BJ (cell line): ENCODE results near the gene PCGF3. TPM values are rescaled to one million over a fixed set of nuclear protein-coding genes. Genes with fewer than 3 reads are reported as not detected.
"Not testable (repeated sequence)": the region's sequence is repeated elsewhere in the genome, so short reads cannot be mapped to it uniquely, and the experiment has no call there.

Experiments used
- CTCF ChIA-PET: fragments of 350-600 bp; formaldehyde crosslinking; extraction: SDS; loops from one replicate; lab custom pipeline; 2021; ENCODE audit warnings: antibody characterized with exemption, inconsistent platforms; lab: Yijun Ruan, JAX
- POLR2A ChIA-PET: fragments of 300-600 bp; sonication (Branson Sonifier 250); formaldehyde crosslinking; extraction: SDS; loops from one replicate; lab custom pipeline; 2021; ENCODE audit warnings: antibody characterized with exemption; lab: Charles Lee
- DNase-seq: peaks from one replicate; pipeline ENCODE4 v3.0.0-alpha.2; 2011; ENCODE audit warnings: low read depth
- H3K27me3 ChIP-seq: 2 replicates; pipeline ENCODE4 v1.6.0; 2011; ENCODE audit warnings: low read length; ENCODE audit not compliant: control insufficient read depth, insufficient read depth
- H3K36me3 ChIP-seq: 2 replicates; pipeline ENCODE4 v1.5.1; 2011; ENCODE audit warnings: low read length; ENCODE audit not compliant: control insufficient read depth, insufficient read depth
- H3K4me3 ChIP-seq: 2 replicates; pipeline ENCODE4 v1.5.1; 2011; ENCODE audit warnings: low read depth, mild to moderate bottlenecking, control low read depth, low read length
- polyA plus RNA-seq: library from polyadenylated mRNA; depleted of rRNA; stranded (reverse); fragments of >200 nt; gene quantifications from 2 replicates; pipeline ENCODE4 v1.2.3, GENCODE V29; 2011
- TF ChIP-seq, protein P1 (sequence below): IDR thresholded peaks from 2 replicates; pipeline ENCODE4 v1.5.1; 2011; ENCODE audit warnings: low read depth, mild to moderate bottlenecking, control low read depth, inconsistent platforms, low read length, moderate library complexity; ENCODE audit not compliant: insufficient read depth

Gene PCGF3
- polyA plus RNA-seq, 1 experiment = 37.6 TPM

GRCh38 chr4:729336-730315, 24.0 kb downstream of the PCGF3 start:
- ChIA-PET CTCF (interaction anchor here (1.0 to 2.2 kb wide), 2 partner anchors 12 to 13 kb away, joined by 3 to 6 read pairs; no protein-coding TSS in a partner anchor), POLR2A (no interaction called here)

DNA sequence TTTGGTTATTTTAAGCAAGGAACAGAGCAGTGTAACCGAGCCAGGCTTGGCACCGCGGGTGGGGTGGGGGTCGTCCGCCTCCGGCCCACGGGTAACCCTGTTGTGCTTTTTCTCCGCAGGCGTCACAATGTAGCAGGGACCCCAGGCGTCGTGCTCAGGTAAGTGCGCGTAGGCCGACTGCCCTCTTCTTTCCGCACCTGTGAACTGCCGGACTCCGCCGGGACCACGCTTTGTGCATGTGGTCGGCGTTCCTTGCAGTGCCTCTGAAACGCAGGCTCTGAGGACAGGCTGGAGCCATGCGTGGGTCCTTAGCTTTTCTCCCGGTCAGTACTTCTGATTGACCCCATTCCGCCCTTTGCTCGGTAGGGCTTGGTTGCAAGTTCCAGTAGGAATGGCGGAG, 24.9 kb downstream of the PCGF3 start:
- Histone ChIP-seq H3K4me3 (no peak overlapping the region), H3K27me3 (no peaks in the 10 kb centered on the region), H3K36me3 (peaks cover 34% of the 10 kb centered on the region)
- POLR2A ChIA-PET = no interaction called here
- DNase-seq = no peak
- CTCF ChIA-PET = interaction anchor here (2.2 kb wide), 1 partner anchor 12 kb away, joined by 6 read pairs; no protein-coding TSS in a partner anchor
- TF ChIP-seq, protein P1, sequence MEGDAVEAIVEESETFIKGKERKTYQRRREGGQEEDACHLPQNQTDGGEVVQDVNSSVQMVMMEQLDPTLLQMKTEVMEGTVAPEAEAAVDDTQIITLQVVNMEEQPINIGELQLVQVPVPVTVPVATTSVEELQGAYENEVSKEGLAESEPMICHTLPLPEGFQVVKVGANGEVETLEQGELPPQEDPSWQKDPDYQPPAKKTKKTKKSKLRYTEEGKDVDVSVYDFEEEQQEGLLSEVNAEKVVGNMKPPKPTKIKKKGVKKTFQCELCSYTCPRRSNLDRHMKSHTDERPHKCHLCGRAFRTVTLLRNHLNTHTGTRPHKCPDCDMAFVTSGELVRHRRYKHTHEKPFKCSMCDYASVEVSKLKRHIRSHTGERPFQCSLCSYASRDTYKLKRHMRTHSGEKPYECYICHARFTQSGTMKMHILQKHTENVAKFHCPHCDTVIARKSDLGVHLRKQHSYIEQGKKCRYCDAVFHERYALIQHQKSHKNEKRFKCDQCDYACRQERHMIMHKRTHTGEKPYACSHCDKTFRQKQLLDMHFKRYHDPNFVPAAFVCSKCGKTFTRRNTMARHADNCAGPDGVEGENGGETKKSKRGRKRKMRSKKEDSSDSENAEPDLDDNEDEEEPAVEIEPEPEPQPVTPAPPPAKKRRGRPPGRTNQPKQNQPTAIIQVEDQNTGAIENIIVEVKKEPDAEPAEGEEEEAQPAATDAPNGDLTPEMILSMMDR = no peak

More at GRCh38 chr4:729336-730315, 24.0 kb downstream of the PCGF3 start:
- TF ChIP-seq, protein P1 = no peak
- H3K27me3 ChIP-seq = no peaks in the 10 kb centered on the region
- no peak overlapping the region for H3K4me3 ChIP-seq
- H3K36me3 ChIP-seq = peaks cover 27% of the 10 kb centered on the region
- no peak for DNase-seq

DNA sequence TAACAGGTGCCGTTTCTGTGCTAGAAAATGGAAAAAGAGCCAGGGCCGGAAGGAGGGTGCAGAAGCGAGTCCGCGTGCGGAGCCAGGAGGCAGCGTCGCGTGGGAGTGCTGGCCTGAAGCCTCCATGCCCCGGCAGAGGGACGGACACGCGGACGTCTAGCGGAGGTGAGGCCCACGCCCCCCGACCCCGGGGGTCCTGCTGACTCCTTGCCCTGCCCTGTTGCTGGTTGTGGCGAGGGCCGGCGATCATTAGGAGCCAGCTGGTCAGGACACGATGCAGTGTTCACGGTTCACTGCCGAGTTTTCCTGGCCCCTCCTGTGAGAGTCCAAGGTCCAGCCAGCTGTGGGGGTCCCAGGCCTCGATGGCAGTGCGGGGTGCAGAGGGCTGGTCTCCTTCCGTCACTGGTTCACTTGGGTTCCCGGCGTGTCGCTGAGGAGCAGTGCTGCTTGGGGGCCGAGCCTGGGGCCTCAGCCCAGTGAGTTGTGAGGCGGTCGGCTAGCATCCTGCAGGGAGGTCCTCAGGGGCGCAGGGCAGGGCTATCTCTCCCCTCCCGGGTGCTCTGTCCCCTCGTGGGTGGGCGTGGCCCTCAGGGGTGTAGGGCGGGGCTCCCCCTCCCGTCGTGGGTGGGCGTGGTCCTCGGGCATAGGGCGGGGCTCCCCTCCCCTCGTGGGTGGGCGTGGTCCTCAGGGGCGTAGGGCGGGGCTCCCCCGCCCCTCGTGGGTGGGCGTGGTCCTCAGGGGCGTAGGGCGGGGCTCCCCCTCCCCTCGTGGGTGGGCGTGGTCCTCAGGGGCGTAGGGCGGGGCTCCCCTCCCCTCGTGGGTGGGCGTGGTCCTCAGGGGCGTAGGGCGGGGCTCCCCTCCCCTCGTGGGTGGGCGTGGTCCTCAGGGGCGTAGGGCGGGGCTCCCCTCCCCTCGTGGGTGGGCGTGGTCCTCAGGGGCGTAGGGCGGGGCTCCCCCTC, 25.6 kb downstream of the PCGF3 start:
- H3K27me3 ChIP-seq, POLR2A ChIA-PET, DNase-seq, H3K4me3 ChIP-seq: not testable (repeated sequence)
- H3K36me3 ChIP-seq = peaks cover 35% of the 10 kb centered on the region
- CTCF ChIA-PET = interaction anchor here (2.2 kb wide), 1 partner anchor 12 kb away, joined by 6 read pairs; no protein-coding TSS in a partner anchor

DNA sequence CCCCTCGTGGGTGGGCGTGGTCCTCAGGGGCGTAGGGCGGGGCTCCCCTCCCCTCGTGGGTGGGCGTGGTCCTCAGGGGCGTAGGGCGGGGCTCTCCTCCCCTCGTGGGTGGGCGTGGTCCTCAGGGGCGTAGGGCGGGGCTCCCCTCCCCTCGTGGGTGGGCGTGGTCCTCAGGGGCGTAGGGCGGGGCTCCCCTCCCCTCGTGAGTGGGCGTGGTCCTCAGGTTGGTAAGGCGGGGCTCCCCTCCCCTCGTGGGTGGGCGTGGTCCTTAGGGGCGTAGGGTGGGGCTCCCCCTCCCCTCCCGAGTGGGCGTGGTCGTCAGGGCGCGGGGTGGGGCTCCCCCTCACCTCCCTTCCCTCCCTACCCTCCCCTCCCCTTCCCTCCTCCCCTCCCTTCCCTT, 26.3 kb downstream of the PCGF3 start:
- H3K4me3 ChIP-seq, DNase-seq, H3K27me3 ChIP-seq, POLR2A ChIA-PET, CTCF ChIA-PET: not testable (repeated sequence)
- H3K36me3 ChIP-seq = peaks cover 35% of the 10 kb centered on the region

GRCh38 chr4:732486-732885, 26.9 kb downstream of the PCGF3 start:
- CTCF ChIA-PET = no interaction called here
- Histone ChIP-seq H3K27me3 (no peaks in the 10 kb centered on the region), H3K36me3 (peaks cover 38% of the 10 kb centered on the region)

More at GRCh38 chr4:732486-732885, 26.9 kb downstream of the PCGF3 start:
- TF ChIP-seq, protein P1 = no peak
- no peak for DNase-seq
- H3K4me3 ChIP-seq = no peak overlapping the region
- POLR2A ChIA-PET = no interaction called here
